NCI-H1436 (cell line): Measurements from ENCODE around the gene KAT2A.
A peak's percentile ranks its signal among the peaks of the same experiment; 100 is the strongest.
"Not testable (repeated sequence)": the region's sequence is repeated elsewhere in the genome, so short reads cannot be mapped to it uniquely, and the experiment has no call there.

Experiments used
- DNase-seq: peaks from one replicate; lab custom pipeline; 2025; lab: John Stamatoyannopoulos, UW

Gene KAT2A

DNA sequence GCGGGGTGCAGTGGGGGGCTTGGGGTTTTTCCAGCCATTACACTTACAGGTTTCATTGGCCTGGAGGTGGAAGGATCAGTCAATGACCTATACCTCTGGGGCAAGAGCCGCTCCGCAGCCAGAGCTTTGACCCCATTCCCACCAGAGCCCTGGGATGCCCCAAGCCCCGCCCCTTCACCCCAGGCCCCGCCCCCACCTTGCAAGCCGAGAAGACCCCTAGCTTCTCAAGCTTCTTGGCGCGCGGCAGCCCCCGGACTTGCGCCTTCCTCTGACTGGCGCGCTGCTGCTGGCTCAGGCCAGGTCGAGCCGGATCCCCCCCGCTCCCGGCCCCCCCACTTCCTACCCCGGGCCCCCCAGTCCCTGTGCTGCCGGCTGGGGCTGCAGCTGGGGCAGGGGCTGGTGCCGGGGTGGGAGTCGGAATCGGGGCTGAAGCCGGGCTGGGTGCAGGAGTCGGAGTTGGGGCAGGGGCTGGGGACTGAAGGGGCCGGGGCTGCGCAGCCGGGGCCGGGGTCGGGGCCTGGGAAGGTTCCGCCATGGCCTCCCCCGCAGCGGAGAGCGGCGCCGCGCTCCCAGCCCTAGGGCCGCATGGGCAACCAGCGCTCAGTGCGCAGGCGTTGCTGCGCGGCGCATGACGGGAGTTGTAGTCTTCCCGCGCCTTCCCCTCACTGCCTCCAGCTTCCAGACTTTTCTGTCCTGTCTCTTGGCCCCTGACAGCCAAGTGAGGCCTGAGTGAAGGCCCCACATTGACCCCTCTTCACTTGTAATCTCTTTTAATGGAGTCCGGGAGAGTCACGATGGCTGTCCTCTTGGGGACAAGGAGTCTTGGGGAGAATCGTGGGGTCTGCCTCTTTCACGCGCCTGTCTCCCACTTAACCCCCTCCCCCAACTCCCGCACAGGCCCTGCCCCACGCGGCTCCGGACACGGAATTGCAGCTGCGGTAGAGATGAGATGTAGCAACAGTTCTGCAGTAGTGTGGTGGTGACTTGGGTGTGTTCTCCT, at the start of gene KAT2A:
Gene KAT2A, minus strand, starts transcription at position 598 of the 1,000 bp plus-strand sequence. Its CDS starts 63 bp downstream, at position 535.
- peak; percentile 79 for DNase-seq

DNA sequence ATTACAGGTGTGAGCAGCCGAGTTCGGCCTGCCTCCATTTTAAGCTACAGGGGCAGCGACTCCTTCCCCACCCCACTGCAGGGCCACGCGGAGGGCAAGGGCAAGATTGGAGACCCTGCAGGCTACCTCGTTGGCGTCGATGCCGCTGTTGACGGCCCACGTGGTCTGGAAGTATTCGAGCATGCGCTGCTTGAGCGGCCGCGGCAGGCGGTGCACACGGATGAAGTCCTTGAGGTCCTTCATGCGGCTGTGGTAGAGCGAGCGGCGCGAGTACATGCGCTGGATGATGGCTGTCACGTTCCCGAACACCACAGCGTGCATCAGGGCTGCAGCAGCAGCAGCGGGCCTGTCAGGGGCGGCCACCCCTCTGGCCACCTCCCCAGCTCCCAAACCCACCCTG, 48.2 kb upstream of the KAT2A start:
- no peak for DNase-seq

DNA sequence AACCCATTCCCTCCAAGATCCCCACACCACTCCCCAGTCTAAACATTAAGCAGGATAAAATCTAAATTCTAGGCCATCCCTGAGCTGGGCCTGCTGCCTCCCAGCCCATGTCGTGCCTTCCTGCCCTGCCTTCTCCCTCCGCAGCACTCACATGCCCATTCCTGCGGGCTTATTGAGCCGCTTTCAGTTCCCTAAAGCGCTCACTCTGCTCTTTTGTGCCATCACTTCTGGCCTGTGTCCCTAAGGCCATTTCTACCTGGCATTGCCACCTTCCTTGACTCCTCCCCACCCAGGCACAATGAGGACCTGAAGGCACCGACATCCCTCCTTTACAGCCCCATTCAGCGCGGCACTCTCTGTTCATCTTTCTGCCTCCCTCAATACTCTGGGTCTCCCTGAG, 46.6 kb upstream of the KAT2A start:
- DNase-seq: no peak

DNA sequence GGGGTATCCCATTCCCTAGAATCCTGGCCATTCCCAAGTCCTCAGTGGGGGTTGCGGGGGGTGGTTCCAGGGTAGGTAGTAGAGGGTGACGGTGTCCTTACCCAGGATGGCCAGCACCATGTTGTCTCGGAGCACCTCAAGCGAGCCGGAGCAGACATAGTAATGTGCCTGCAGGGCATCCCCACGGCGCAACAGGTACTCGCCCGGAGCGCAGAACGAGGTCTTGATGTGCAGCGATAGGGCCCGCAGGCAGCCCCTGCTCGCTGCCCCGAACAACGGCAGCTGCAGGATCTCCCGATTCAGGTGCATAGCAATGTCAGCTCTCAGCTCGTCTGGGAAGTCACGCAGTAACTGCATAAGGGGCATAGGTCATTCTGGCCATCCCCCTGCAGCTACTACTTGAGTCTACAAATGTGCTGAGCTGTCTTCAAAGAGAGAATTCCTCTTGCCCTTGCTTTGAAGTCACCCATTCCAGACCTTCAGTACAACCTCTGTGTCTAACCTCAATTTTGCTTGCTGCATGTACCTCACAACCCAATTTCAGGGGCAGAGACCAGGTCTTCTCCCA, 45.1 kb upstream of the KAT2A start:
- DNase-seq: no peak

DNA sequence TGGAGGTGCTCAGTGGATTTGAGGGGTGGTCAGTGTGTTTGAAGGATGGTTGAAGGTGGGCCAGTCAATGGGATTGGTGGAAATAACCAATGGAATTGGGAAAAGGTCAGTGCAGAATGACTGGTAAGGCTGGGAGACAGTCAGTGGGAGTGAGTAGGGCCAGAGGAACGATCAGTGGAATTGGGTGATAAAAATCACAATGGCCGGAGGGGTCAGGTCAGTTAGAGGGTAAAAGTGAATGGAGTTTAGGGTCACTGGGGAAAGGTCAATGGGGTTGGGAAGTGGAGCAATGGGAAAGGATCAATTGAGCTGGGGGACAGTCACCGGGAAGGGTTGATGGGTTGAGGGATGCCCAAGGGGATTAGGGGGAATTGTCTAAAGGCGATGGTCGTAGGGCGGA, 44.6 kb upstream of the KAT2A start:
- no peak for DNase-seq

DNA sequence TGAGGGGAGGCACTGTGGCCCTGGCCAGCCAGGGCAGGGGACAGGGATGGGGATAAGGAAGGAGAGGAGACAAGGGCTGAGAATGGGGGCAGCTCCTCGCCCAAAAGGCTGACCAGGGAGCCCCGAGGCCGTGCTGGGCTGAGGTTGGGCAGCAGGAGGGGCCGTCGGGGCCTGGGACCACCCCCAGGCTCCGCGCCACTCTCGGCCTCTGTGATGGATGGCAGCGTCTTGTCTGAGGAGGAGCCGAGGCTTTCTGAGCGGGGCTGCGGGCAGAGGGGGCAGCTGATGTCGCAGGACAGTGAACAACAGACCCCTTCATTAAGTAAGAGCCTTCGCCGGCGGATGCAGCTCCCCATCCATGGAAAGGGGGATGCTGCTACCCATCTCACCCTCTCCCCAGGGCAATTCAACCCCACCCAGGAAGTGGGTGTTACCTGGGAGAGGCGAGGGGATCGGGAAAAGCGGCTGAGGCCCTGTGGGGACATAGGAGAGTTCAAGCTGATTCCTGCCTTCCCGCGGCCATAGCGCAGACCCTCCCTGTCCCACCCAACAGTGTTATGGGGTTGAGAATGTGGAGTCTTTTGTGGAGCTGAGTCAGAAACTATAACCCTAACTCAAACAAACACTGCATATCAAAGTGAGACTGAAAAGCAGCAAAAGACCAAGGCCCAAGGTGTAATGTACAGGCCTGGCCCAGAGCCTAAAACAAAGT, 42.7 kb upstream of the KAT2A start:
- no peak for DNase-seq

DNA sequence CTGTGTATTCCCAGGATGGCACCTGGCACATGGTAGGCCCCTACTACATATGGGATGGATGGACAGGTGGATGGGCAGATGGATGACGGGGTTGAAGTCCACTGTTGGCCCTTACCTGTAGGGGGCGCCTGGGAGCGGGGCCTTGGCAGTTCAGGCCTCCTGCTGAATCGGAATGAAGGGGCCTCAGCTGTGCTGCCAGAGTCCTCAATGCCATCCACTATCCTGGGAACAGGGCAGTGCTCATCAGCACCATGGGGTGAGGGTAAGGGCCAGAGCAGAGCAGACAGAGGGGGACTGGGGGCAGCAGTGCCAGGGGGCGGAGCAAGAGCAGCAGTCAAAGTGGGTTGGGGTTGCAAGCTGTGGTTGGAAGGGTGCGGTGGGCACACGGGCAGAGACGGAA, 41.9 kb upstream of the KAT2A start:
- DNase-seq: no peak

DNA sequence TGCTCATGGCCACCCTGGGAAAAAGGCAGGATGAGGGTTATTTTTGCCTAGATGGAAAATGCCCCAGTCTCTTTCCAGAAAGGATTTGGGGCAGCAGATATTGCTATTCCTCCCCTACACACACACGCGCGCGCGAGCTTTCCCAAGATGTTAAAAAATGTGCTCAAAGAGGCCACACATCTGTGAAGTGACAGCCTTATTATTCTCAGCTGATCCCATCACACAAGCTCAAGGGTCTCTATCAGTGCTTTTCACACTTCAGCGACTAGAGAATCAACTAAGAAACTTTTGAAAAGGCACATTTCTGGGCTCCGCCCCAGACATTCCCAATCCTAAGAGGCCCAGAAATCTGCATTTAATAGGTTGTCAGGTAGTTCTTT, 39.4 kb upstream of the KAT2A start:
- no peak for DNase-seq

DNA sequence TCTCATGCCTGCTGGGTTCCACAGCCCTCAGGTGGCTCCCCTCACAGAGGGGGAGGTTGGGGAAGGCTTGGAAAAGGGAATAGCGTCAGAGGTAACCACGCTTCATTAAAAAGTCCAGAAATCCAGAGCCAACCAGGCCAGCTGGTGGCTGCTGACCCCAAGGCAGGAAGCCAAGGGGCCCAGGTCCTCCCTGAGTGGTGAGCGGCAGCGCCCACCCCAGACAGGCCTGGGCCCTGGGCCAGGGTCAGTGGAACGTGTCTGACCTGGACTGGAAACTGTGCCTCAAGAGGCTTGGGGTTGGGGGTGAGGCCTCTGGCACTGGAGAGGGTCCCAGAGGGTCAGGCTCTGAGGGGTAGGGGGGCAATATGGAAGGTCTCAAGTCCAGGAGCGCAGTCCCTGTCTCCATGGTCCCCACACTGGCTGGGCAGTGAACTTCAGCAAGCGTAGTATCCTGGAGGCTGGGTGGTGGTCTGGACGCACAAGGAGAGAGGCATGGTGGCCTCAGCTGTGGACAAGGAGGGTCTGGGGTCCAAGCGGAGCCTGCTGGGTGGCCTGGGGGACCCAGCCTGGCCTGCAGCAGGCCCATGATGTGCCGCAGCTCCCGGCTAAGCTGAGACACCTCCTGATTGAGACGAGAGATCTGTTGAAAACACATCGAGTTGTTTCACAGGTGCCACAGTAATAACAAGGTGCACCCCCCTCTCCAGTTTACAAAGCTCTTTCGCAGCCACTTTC, 38.8 kb upstream of the KAT2A start:
- DNase-seq: no peak

DNA sequence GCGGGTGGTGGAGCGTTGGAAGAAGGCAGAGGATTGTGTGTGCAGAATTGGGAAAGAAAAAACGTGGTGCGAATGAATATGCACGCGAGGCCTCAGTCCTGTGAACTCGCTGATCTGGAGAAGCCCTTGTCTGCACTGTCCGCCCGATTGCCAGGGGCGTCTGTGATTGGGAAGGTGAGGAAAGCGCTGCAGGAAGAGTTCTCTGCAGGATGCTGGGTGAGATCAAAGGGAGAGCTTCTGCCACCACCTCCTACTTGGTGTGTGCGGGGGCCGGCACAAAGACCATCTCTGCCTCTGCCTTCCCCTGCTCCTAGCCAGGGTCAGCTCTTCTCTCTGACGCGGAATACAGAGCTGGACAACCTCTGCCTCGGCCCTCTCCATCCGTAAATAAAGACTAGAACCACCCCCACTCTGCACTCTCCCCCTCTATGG, 34.5 kb upstream of the KAT2A start:
- DNase-seq: no peak

DNA sequence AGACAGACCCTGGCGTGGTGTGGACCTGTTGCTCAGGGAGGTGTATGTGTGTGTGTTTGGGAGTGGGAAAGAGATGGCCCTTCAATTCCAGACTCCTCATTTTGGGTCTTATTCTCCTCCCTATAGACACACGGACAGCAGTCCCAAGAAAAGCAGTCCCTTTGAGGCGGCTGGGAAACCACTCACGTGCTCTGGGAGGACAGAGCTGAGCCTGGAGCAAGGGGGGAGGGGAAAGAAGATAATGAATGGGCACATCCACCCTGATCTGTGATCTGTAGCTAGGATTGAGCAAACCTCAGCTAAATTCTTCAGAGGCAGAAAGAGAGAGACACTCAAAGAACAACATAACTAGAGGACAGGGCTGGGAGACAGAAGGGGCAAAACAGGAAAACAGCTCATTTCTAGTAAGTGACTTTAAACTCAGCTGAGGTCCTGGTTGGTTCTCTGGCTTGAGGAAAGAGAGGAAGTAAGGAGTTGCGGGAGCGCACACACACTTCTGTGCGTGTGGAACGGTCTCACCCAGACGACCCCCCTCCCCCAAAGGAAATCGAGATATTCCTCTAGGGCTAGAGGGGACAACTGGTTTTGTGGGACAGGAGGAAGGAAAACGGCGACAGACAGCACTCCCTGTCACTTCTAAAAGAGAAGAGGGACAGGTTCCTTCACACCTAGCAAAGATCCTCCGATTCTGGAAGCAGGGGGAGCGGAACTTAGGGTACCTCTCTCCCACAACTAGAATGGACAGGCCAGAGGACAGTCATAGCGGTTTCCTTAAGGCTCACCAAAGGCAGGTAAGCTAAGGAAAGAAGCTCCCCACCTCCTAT, 33.0 kb upstream of the KAT2A start:
- DNase-seq: no peak

DNA sequence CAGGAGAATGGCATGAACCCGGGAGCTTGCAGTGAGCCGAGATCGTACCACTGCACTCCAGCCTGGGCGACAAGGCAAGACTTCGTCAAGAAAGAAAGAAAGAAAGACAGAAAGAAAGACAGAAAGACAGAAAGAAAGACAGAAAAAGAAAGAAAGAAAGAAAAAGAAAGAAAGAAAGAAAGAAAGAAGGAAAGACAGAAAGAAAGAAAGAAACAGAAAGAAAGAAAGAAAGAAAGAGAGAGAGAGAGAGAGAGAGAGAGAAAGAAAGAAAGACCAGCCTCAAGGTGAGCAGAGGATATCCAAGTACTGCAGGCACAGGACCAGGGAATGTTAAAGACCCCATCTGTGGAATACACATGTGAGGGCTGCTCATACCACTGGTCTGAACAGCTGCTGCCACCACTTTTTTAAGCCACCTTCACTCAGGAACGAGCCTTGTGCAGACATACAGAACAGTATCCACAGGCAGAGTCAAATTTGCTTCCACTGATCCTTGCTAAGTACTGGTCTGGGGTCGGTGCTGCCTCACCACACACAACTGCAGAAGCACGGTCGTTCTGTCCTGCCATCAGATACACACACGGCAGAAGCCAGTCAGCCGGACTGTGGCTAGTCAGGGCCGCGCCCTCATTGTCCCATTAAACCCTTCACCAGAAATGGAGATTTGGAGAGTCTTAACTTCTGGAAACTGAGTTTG, 25.9 kb upstream of the KAT2A start:
- DNase-seq: no peak

DNA sequence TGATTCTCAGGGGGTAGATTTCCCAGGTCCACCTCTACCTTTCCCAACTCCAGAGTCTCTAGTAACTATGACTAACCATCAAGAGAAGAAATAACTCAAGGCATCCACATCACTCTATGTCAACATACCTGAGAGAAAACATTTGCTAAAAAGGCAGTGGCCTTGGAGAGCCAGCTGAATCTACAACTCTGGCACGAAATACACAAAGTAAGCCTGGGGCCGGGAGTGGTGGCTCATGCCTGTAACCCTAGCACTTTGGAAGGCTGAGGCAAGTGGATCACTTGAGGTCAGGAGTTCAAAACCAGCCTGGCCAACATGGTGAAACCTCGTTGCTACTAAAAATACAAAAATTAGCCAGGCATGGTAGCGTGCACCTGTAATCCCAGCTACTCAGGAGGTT, 22.0 kb upstream of the KAT2A start:
- DNase-seq: not testable (repeated sequence)

DNA sequence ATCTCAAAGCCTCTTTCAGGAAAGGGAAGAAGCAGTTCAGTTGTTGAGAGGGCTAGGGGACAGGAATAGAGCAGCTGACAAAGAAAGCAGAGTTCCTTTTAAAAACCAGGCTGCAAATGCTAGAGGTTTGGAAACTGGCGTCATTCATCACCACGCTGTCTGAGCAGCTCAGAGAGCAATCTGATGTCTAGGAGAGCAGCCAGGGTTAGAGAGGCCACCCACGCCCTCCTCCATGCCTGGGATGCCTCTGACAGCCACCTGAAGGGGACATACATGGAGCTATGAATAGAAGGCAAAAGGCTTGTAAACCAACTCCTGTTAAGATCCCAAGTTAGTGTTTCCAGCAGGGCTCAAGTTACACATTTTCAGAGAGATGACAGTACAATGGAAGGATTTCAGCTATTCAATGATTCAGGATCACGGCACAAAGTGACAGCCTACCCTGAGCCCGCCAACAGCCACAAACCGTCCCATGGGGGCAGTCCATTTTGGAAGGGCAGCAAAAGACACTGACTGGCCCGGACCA, 21.3 kb upstream of the KAT2A start:
- no peak for DNase-seq

DNA sequence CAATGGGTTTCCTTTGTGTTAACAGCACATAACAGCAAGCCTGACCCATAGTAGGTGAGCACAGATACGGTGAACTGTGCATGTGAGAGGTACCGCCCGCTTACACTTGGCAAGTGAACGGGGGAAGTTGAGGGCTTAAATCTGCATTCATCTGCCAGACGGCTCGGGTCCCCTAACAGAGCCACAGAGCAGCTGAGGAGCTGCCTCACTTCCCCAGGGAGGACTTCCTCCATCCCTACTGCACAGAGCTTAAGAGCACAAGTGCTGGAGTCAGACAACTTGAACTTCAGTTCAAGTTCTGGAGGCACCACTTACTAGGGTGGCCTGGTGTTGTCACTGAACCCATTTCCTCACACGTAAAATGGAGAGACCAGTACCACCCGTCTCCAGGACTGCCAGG, 20.2 kb upstream of the KAT2A start:
- no peak for DNase-seq

DNA sequence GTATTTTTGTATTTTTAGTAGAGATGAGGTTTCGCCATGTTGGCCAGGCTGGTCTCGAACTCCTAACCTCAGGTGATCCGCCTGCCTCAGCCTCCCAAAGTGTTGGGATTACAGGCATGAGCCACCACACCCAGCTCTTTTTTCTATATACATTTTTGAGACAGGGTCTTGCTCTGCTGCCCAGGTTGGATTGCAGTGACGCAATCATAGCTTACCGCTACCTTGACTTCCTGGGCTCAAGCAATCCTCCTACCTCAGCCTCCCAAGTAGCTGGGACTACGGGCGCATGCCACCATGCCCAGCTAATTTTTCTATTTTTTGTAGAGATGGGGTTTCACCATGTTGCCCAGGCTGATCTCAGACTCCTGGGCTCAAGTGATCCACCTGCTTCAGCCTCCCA, 19.5 kb upstream of the KAT2A start:
- not testable (repeated sequence) for DNase-seq

DNA sequence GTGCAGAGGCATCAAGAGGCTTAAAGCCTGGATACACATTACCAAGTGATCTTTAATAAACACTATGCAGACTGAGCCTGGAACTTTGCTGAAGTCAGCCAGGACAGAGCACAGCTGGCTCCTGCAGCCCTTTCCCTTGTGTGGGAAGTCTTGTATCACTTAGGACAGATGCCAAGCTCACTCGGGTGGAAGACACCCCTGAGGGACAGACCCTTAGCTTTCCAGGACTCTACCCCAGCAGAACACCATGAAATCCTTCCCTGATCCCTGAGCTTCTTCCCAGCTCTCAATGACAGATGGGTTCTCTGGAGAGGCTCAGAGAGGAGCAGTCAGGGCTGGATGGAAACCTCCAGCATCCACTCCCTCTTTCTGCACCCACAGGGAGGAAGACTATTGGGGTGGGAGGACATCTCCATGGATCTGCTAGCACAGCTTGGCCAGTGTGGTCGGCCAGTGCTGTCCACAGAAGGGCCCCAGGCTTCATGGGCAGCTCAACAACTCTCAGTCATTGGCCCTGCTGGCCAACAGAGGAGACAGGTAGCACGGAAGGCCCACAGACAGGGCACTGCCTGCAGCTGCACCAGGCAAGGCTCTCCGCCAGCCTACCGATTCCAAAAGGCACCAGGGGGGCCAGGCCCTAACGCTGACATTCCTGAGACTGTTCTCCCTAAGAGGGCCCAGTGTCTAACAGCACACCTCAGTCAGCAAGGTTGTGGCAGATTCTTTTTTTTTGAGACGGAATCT, 17.8 kb upstream of the KAT2A start:
- DNase-seq: no peak

DNA sequence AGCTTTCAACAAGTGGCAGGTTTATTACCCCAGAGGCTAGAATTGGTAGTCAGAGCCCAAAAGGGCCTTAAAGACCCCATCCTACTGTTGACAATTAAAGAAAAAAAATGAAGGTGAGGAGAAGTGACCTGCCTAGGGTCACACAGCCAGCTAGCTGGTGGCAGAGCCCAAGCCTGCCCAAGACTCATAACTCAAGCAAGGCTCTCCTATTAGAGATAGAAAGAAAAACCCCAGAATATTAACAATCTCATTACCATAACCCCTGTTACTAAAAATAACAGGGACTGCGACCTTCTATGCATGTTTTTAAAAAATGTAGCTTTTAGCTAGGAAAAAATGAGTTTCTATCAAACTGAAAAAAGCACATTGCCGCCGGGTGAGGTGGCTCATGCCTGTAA, 15.5 kb upstream of the KAT2A start:
- DNase-seq: no peak
